Measurements from ENCODE around the gene ATP5IF1. TPM values are rescaled to one million over a fixed set of nuclear protein-coding genes. Genes with fewer than 3 reads are reported as not detected.

ATP5IF1 gene
- 100 to 1,000 TPM; 251 to 302 TPM for total RNA-seq
- long read RNA-seq, transcript ATP5IF1-204 (3 exons, 599 nt): minor isoform, 7 of 101 reads
- long read RNA-seq, transcript ATP5IF1-201 (3 exons, 494 nt): major isoform, 79 of 101 reads
- long read RNA-seq, partial matches to known transcripts: 6 of 101 reads
- long read RNA-seq, other reads (novel, unspliced or antisense): 9 of 101 reads

GRCh38 chr1:28235755-28236655, at the start of gene ATP5IF1:
ATP5IF1 (plus strand) TSS chr1:28236124; CDS start chr1:28236184, 60 bp downstream.
- intact Hi-C loops (cut with DNase I, micrococcal nuclease): no loop called here
- DNase-seq (peak; percentile 96 to 98), ATAC-seq (peak; percentile 89)

GRCh38 chr1:28190337-28190979, 45.5 kb upstream of the ATP5IF1 start:
- ATAC-seq: no peak
- intact Hi-C loops (cut with DNase I, micrococcal nuclease): no loop called here
- DNase-seq: no peak

- intact Hi-C loops (cut with DNase I, micrococcal nuclease): no loop called here
- no peak for DNase-seq
- no peak for ATAC-seq
Observed at GRCh38 chr1:28190996-28191645, 44.8 kb upstream of the ATP5IF1 start.

DNA sequence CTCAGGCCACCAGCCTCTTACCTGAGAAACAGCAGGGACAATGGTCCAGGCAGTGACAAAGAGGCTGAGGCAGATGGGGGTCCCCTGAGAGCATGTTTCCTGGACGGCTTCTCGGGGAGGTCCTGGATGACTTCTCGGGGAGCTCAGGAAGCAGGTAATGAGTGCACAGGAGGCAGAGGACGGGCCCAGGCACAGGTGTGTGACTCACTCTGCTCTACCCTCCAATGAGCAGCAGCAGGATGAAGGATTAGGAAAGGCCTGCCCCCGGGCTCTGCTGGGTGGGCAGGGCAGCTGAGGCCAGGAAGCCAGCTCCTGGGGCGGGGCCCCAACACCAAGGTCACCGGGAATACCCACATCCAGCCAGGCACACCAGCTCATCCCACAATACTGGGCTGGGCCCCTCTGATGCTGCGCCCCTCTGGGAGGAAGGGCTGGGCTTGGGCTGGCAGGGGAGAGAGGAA, 42.2 kb upstream of the ATP5IF1 start:
- DNase-seq (no peak), ATAC-seq (peak; percentile 43)
- intact Hi-C loops (cut with DNase I, micrococcal nuclease): no loop called here

DNA sequence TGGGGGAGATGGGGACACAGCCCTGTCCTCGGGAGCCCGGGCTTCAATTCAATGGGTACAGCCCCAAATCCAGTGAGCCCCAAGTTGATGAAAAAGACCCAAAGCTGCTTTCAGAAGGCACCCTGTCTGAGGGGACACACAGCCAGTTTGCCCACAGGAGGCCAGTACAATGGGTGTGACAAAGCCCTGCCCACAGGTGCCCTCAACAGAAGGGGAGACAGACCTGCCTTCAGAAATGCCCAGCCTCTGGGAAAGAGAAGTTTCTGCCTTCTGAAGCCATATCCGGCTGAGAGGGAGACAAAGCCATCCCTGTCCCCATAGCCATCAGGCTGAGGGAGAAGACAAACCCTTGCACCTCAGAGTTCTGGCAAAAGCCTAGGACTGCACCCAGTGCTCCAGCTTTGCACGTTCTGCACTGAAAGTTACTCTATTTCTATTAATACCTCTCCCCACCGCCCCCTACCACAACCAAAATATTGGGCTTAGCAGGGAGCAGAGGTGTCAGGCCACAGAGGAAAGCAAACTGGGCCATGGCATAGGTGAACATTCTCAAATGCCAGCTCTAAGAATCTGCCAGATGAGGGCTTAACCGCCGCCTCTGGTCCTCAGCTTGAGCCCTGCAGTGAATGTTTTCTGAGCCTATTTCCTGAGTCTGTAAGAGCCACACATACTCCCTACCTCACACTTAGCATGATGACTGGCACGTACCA, 41.4 kb upstream of the ATP5IF1 start:
- ATAC-seq (no peak), DNase-seq (no peak)
- intact Hi-C loops (cut with DNase I, micrococcal nuclease): no loop called here

- intact Hi-C loops (cut with DNase I, micrococcal nuclease): no loop called here
- ATAC-seq: no peak
- no peak for DNase-seq
Observed at GRCh38 chr1:28195780-28196179, 40.1 kb upstream of the ATP5IF1 start.

GRCh38 chr1:28196330-28196729, 39.6 kb upstream of the ATP5IF1 start:
- DNase-seq: no peak
- no peak for ATAC-seq
- intact Hi-C loops (cut with DNase I, micrococcal nuclease): no loop called here

- DNase-seq: no peak
- no peak for ATAC-seq
- intact Hi-C loops (cut with DNase I, micrococcal nuclease): no loop called here
Observed at GRCh38 chr1:28197682-28198415, 38.1 kb upstream of the ATP5IF1 start.

DNA sequence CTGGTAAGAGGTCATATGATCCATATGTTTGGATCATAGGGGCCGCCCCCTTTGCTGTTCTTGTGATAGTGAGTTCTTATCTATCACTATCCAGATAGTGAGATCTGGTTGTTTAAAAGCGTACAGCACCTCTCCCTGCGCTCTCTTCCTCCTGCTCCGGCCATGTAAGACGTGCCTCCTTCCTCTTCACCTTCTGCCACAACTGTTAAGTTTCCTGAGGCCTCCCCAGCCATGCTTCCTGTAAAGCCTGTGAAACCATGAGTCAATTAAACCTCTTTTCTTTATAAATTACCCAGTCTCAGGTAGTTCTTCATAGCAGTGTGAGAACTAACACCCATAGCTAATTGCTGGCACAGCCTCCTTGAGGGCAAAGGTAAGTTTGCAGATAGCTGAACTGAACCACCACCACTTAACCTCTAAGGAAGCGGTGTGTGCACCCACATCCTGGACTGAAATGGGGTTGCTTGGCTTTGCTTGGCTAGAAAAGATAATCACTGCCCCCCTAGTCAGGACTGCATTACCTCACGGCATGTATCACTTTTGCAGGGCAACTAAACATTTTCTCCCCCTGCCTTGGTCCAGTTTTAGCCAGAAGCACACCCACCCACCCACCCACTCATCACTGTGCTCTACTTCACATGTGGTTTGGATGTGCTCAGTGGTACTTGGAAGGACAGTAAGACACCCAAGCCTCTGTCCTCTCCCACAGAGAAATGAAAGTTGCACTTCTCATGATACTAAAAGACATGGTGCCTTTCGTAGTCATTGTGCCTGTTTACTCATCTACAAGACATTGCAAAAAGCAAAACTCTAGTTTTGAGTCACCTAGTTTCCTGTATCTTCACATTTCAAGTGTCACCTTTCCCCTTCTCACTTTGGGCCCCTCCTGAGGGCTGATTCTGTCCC, 36.3 kb upstream of the ATP5IF1 start:
- peak in 1 of 2 donors; percentile 32 for DNase-seq
- intact Hi-C loops (cut with DNase I, micrococcal nuclease): no loop called here

DNA sequence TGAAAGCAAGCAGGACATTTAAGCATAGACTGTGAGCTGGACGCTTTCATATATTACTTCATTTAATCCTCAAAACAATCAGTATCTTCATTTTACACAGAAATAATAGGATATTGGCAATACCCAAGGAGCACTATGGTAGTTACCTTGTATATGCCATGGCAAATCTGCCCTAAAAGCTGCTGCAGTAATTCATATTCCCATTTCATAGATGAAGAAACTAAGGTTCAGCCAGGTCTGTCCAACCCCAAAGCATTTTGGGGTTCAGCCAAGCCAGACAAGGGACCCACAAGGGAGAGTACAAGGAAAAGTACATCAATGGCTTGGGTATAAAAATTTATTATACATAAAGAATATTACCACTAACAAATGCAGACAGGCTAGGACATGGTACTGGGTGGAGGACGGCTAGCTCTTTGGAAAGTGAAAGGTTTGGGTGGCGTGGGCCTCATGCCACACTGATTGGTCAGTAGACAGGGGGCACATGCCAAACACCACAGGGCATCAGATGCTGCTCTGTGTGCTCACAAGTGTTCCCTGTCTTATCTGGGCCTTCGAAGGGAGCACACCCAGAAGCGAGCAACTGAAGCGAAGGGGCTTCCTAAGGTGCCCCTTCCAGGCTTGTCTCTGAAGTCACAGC, 35.6 kb upstream of the ATP5IF1 start:
- no peak for DNase-seq
- intact Hi-C loops (cut with DNase I, micrococcal nuclease): no loop called here
- no peak for ATAC-seq

More for the DNA sequence above, 36.3 kb upstream of the ATP5IF1 start:
- ATAC-seq: peak; percentile 93

- no peak for DNase-seq
- intact Hi-C loops (cut with DNase I, micrococcal nuclease): loop anchor here in 1 of 2 donors (5.0 kb wide), 1 partner anchor 113 kb away; no protein-coding TSS in a partner anchor
- ATAC-seq: peak; percentile 53
Observed at GRCh38 chr1:28205243-28205642, 30.7 kb upstream of the ATP5IF1 start.

- peak; percentile 97 for ATAC-seq
- intact Hi-C loops (cut with DNase I, micrococcal nuclease): loop anchor here in 1 of 2 donors (5.0 kb wide), 1 partner anchor 117 kb away; no protein-coding TSS in a partner anchor
- peak; percentile 45 to 73 for DNase-seq
Observed at GRCh38 chr1:28208818-28209441, 27.0 kb upstream of the ATP5IF1 start.

DNA sequence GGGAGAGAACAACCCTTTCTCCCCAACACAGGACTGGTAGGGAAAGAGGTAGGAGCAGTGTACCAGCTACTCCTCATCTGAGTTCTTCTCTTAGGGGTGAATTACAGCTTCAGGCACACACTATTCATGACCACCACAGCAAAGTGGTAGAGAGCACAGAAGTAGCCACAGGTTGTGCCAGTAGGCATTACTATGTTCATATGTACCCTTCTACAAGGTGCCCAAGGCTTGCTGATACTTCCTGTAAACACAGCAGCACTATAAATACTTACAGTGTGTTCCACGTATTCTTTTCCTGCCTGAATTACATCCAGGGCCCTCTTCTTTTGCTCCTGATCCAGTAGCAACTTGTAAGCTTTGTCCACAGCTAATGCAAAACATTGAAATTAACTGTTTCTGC, 26.2 kb upstream of the ATP5IF1 start:
- intact Hi-C loops (cut with DNase I, micrococcal nuclease): loop anchor here in 1 of 2 donors (5.0 kb wide), 1 partner anchor 117 kb away; no protein-coding TSS in a partner anchor
- DNase-seq: no peak

DNA sequence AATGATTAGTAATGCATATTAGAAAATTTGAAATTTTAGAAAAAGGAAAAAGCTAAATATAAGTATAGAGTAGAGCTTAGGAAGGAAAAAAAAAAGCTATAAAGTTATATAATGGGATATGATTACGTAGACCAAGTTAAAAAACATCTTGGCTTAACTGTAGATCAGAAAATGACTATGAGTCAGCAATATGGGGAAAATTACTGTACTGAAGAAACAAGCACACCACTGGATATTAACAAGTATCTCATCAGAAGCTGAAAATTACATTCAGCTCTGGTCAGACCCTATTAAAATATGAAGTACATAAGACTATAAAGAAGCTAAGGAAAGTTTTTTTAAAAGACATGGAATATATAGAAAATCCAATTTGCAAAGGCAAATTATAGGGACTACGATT, 22.6 kb upstream of the ATP5IF1 start:
- intact Hi-C loops (cut with DNase I, micrococcal nuclease): no loop called here
- ATAC-seq (no peak), DNase-seq (no peak)

More for the DNA sequence above, 26.2 kb upstream of the ATP5IF1 start:
- no peak for ATAC-seq

- ATAC-seq (no peak), DNase-seq (no peak)
- intact Hi-C loops (cut with DNase I, micrococcal nuclease): no loop called here
Observed at GRCh38 chr1:28229089-28229488, 6.8 kb upstream of the ATP5IF1 start.

DNA sequence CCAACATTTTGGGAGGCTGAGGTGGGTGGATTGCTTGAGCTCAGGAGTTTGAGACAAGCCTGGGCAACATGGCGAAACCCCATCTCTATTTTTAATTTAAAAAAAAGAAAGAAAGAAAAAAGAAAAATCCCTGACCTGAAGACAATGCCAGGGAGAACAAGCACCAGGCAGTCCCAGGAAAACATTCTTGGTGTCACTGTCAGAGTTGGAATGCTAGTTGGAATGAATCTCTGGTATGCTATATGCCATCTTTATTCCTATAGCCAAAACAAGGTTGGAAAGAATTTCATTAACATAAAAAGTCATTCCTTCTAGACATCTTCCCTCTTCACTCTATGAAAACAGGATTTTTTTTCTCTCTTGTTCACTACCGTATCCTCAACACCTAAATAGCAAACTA, 5.9 kb upstream of the ATP5IF1 start:
- intact Hi-C loops (cut with DNase I, micrococcal nuclease): no loop called here
- ATAC-seq: no peak
- DNase-seq: no peak
